NT2/D1 (cell line): ENCODE measurements around the gene LRRC71.

Experiments used
- SUZ12 ChIP-seq: IDR thresholded peaks from 2 replicates; pipeline ENCODE4 v1.6.1; 2011; ENCODE audit not compliant: insufficient read length, insufficient read depth; ENCODE audit errors: extremely low read depth
- YY1 ChIP-seq: IDR thresholded peaks from 2 replicates; pipeline ENCODE4 v1.6.1; 2011; ENCODE audit not compliant: insufficient read length, insufficient read depth
- ZNF274 ChIP-seq: IDR thresholded peaks from 2 replicates; pipeline ENCODE4 v1.6.1; 2011; ENCODE audit warnings: mild to moderate bottlenecking, low read depth, low read length

GRCh38 chr1:156929596-156930238 is 9.3 kb downstream of the LRRC71 start:
- TF ChIP-seq SUZ12 = no peak
- no peak for TF ChIP-seq YY1
- no peak for TF ChIP-seq ZNF274
